GM19397 (cell line): ENCODE data around the gene IGFBPL1.

Experiments used
- ATAC-seq: cut with Tn5 transposase; IDR thresholded peaks from one replicate; pipeline ENCODE4 v1.9.1; 2021; ENCODE audit warnings: mild to moderate bottlenecking, moderate library complexity; ENCODE audit not compliant: unreplicated experiment

Gene IGFBPL1

GRCh38 chr9:38432922-38433510 is 8.8 kb upstream of the IGFBPL1 start:
- ATAC-seq: no peak

- ATAC-seq: no peak
Observed at GRCh38 chr9:38431116-38431515, 6.9 kb upstream of the IGFBPL1 start.

- no peak for ATAC-seq
Observed at GRCh38 chr9:38428062-38428461, 3.8 kb upstream of the IGFBPL1 start.

GRCh38 chr9:38424918-38425317 is 664 bp upstream of the IGFBPL1 start:
- ATAC-seq: no peak

GRCh38 chr9:38423273-38423972 is 831 bp downstream of the IGFBPL1 start:
- ATAC-seq: no peak

- ATAC-seq: no peak
Observed at GRCh38 chr9:38422555-38423260, 1.5 kb downstream of the IGFBPL1 start.

- ATAC-seq: no peak
Observed at GRCh38 chr9:38421498-38422211, 2.6 kb downstream of the IGFBPL1 start.

GRCh38 chr9:38419181-38419580 is 5.1 kb downstream of the IGFBPL1 start:
- no peak for ATAC-seq

- no peak for ATAC-seq
Observed at GRCh38 chr9:38418366-38418765, 5.9 kb downstream of the IGFBPL1 start.

GRCh38 chr9:38417003-38417945 is 7.0 kb downstream of the IGFBPL1 start:
- no peak for ATAC-seq

GRCh38 chr9:38416461-38416860 is 7.8 kb downstream of the IGFBPL1 start:
- no peak for ATAC-seq

GRCh38 chr9:38415856-38416255 is 8.4 kb downstream of the IGFBPL1 start:
- ATAC-seq: no peak

GRCh38 chr9:38414040-38414723 is 10.1 kb downstream of the IGFBPL1 start:
- ATAC-seq: no peak

GRCh38 chr9:38413283-38413682 is 11.0 kb downstream of the IGFBPL1 start:
- no peak for ATAC-seq

- ATAC-seq: no peak
Observed at GRCh38 chr9:38412751-38413150, 11.5 kb downstream of the IGFBPL1 start.

- ATAC-seq: no peak
Observed at GRCh38 chr9:38408719-38409118, 15.5 kb downstream of the IGFBPL1 start.

GRCh38 chr9:38406476-38407186 is 17.6 kb downstream of the IGFBPL1 start:
- ATAC-seq: no peak

- no peak for ATAC-seq
Observed at GRCh38 chr9:38405785-38406184, 18.5 kb downstream of the IGFBPL1 start.

- ATAC-seq: no peak
Observed at GRCh38 chr9:38404314-38404713, 19.9 kb downstream of the IGFBPL1 start.
